GM12892 (cell line): ENCODE results near the gene DYNC2LI1.

ENCODE experiments used
- POLR2A ChIP-seq: IDR thresholded peaks from 2 replicates; pipeline ENCODE4 v1.6.1; 2011; ENCODE audit warnings: low read depth, low read length, control low read depth
- POLR2AphosphoS5 ChIP-seq: IDR thresholded peaks from 2 replicates; pipeline ENCODE4 v1.6.1; 2011; ENCODE audit warnings: low read depth, low read length, control low read depth

- TF ChIP-seq POLR2AphosphoS5 (no peak), POLR2A (no peak)
These were observed 28.3 kb downstream of the DYNC2LI1 start for GRCh38 chr2:43802135-43802534.
